Mammary epithelial cell (primary cell): Measurements from ENCODE around the gene MCFD2.

Experiments
- EZH2 ChIP-seq: IDR thresholded peaks from 2 replicates; pipeline ENCODE4 v1.6.1; 2012; ENCODE audit warnings: low read length, inconsistent platforms, borderline replicate concordance
- TF ChIP-seq, protein P1 (sequence below), 2 donors: IDR thresholded peaks in 1 of 2; conservative IDR thresholded peaks in 1 of 2; 2 replicates each; pipeline ENCODE4 v1.5.1; 2011 to 2012; ENCODE audit warnings: inconsistent platforms in 2 of 2, low read length in 2 of 2, mild to moderate bottlenecking in 2 of 2, control low read depth in 1 of 2, low read depth in 1 of 2; ENCODE audit not compliant: insufficient read depth in 1 of 2; ENCODE audit errors: extremely low read depth in 1 of 2

DNA sequence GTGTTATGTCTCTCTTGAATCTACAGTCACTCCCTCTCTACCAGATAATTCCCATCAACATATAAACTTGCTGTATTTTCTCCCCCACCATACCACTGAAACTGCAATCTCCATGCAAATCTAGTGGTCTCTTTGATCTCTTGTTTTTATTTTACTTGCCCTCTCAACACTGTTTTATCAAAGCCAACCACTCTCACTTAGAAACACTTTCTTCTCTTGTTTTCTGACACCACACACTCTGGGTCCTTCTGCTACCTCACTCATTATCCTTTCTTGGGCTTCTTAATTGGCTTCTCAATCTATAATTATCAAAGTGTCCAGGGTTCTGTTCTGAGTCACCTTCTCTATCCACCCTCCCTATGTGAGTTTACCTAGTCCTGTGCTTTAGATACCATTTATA lies 2.0 kb upstream of the MCFD2 start:
- TF ChIP-seq, protein P1, sequence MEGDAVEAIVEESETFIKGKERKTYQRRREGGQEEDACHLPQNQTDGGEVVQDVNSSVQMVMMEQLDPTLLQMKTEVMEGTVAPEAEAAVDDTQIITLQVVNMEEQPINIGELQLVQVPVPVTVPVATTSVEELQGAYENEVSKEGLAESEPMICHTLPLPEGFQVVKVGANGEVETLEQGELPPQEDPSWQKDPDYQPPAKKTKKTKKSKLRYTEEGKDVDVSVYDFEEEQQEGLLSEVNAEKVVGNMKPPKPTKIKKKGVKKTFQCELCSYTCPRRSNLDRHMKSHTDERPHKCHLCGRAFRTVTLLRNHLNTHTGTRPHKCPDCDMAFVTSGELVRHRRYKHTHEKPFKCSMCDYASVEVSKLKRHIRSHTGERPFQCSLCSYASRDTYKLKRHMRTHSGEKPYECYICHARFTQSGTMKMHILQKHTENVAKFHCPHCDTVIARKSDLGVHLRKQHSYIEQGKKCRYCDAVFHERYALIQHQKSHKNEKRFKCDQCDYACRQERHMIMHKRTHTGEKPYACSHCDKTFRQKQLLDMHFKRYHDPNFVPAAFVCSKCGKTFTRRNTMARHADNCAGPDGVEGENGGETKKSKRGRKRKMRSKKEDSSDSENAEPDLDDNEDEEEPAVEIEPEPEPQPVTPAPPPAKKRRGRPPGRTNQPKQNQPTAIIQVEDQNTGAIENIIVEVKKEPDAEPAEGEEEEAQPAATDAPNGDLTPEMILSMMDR (conservative IDR thresholded peaks at IDR 0.05 in 1 of 2, IDR thresholded peaks at IDR 0.05 in 1 of 2; ENCODE audit: extremely low read depth in 1 of 2, insufficient read depth in 1 of 2, low read depth in 1 of 2, low read length in 2 of 2): no peak
- TF ChIP-seq EZH2: no peak
